SK-N-MC (cell line): ENCODE data around the gene ATP8B2.

Experiments used
- EZH2 ChIP-seq: fragments of 200-600 bp; sonication (generic); IDR thresholded peaks from one replicate; pipeline ENCODE4 v1.6.1; 2017; ENCODE audit warnings: antibody characterized with exemption
- POLR2AphosphoS5 ChIP-seq: IDR thresholded peaks from 2 replicates; pipeline ENCODE4 v1.6.1; 2012; ENCODE audit warnings: mild to moderate bottlenecking, low read depth, low read length, borderline replicate concordance

DNA sequence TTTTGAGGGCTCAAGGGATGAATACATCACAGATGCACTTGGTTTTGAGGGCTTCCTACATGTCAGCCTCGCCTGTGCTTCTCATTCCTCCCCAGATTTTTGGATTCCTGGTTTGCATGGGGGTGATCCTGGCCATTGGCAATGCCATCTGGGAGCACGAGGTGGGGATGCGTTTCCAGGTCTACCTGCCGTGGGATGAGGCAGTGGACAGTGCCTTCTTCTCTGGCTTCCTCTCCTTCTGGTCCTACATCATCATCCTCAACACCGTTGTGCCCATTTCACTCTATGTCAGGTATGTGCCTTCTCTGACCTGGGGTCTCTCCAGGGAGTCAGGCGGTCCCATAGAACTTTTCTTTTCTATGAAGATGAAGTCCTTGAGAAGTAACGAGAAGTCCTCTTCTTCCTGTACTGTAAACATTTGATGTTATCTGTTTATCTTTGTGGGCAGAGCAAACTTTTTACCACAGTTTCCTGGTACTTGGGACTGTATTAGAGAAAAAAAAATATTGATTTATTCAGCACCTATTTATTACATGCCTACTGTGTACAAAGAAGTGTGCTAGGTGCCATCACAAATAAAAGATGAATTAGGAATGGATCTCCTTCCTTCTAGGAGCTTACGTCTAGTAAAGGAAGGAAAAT lies 12.0 kb downstream of the ATP8B2 start:
- TF ChIP-seq POLR2AphosphoS5 (no peak), EZH2 (no peak)
